Activated CD4-positive, alpha-beta memory T cell treated with anti-CD3 and anti-CD28 coated beads for 36 hours (primary cell): ENCODE data around the gene TIAM1. TPM values are rescaled to one million over a fixed set of nuclear protein-coding genes. Genes with fewer than 3 reads are reported as not detected.
A peak's percentile ranks its signal among the peaks of the same experiment; 100 is the strongest.

Experiments used
- CTCF ChIA-PET: fragments of 350-600 bp; sonication (Branson Sonifier 250); formaldehyde crosslinking; loops from one replicate; lab custom pipeline; 2021; ENCODE audit warnings: antibody characterized with exemption, inconsistent platforms; lab: Charles Lee
- POLR2A ChIA-PET: fragments of 350-600 bp; sonication (Branson Sonifier 250); formaldehyde crosslinking; loops from one replicate; lab custom pipeline; 2021; ENCODE audit warnings: antibody characterized with exemption; lab: Charles Lee
- DNase-seq: peaks from one replicate; pipeline ENCODE4 v3.0.0-alpha.2; 2020
- H3K27ac Mint-ChIP-seq: one replicate; pipeline ENCODE4 v1.8.0; 2021; ENCODE audit warnings: mixed read lengths
- H3K27me3 Mint-ChIP-seq: one replicate; pipeline ENCODE4 v1.8.0; 2021; ENCODE audit warnings: mixed read lengths
- H3K36me3 Mint-ChIP-seq: one replicate; pipeline ENCODE4 v1.8.0; 2021; ENCODE audit warnings: mixed read lengths
- H3K4me1 Mint-ChIP-seq: one replicate; pipeline ENCODE4 v1.8.0; 2021; ENCODE audit warnings: low read depth, mixed read lengths
- H3K4me3 Mint-ChIP-seq: one replicate; pipeline ENCODE4 v1.8.0; 2021; ENCODE audit warnings: mild to moderate bottlenecking, mixed read lengths
- H3K9me3 Mint-ChIP-seq: one replicate; pipeline ENCODE4 v1.8.0; 2021; ENCODE audit warnings: mixed read lengths
- intact Hi-C: fragments of 100-400 bp; cut with micrococcal nuclease; formaldehyde crosslinking; loops from one replicate; pipeline ENCODE4 v1.15.1; 2023
- total RNA-seq, 2 experiments: library from RNA; stranded (reverse); gene quantifications; one replicate each; pipeline ENCODE4 v1.2.3, GENCODE V29; 2021

The TIAM1 gene
- total RNA-seq, 2 experiments from 2014 or later: 74.8 to 74.9 TPM

DNA sequence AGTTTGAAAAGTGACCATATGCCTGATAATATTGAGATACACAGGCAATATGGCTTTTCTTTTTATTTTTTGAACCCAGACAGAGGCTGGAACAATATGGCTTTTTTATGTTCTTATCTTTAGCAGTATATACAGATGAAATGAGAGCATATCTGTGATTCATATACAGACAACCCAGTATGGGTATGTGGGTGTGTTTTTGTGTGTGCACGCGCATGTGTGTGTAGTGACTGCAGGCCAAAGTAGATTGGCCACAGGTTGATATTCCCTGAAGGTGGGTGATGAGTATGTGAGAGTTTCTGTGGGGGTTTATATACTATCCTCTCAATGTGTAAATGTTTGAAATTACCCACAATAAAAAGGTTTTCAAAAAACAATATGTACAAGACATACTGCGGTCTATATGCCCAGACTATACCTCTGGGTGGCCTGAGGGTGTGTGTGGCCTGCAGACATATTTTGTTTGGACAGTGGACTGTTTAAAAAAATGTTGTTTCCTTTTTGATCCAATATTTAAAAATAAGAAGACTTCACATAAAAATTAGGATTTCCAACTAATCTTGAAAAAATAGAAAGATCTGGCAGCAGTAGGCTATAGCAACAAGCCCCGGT, 26.3 kb upstream of the TIAM1 start:
- Mint-ChIP-seq H3K27me3 (no peaks in the 10 kb centered on the region), H3K4me1 (peaks cover 14% of the 10 kb centered on the region), H3K4me3 (no peak overlapping the region), H3K9me3 (no peaks in the 10 kb centered on the region), H3K27ac (no peak overlapping the region), H3K36me3 (no peaks in the 10 kb centered on the region)
- CTCF ChIA-PET: no interaction called here
- no peak for DNase-seq
- POLR2A ChIA-PET: no interaction called here
- intact Hi-C loops: no loop called here

DNA sequence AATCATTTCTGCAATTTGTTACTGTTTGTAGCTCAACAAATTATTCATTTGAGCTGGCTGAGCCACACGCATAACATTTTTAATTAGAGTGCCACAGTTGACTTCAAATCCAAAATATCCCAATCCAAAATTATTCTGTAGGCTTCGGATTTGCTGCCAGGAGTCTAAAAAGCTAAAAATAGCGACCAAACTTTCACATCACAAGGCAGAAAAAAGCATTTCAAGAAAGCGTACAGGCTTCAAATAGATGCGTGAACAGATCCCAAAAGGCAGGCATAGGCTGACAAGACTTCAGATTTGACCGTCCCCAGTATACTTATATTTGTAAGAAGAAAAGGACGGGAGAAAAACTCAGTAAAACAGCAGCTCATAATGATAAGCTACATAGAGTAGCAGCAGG, 24.3 kb upstream of the TIAM1 start:
- CTCF ChIA-PET: interaction anchor here (0.5 to 1.3 kb wide), 2 partner anchors 175 to 212 kb away, joined by 3 read pairs; no protein-coding TSS in a partner anchor
- Mint-ChIP-seq H3K4me1 (peaks cover 32% of the 10 kb centered on the region), H3K27ac (no peak overlapping the region), H3K9me3 (no peaks in the 10 kb centered on the region), H3K27me3 (no peaks in the 10 kb centered on the region), H3K4me3 (no peak overlapping the region), H3K36me3 (no peaks in the 10 kb centered on the region)
- no peak for DNase-seq
- POLR2A ChIA-PET: no interaction called here
- intact Hi-C loops: no loop called here

DNA sequence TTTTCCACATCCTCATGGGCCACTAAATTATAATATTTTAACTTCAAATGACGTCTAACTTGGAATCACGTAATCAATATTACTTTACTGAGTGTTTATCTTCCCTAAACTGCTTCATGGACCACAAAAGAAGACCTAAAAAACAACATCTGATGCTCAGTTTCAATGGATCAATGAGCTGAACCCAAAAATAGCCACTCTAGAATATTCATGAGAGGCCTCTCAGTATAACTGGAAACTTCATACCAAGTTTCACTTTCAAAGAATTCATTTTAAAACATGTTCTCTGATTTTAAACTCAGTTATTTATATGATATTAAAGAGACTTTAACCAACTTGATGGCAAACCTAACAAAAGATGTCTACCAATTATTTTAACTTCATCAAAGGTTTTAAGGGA, 23.7 kb upstream of the TIAM1 start:
- H3K27me3 Mint-ChIP-seq: no peaks in the 10 kb centered on the region
- peaks cover 38% of the 10 kb centered on the region for H3K4me1 Mint-ChIP-seq
- intact Hi-C loops: no loop called here
- no peak for DNase-seq
- CTCF ChIA-PET: interaction anchor here (0.5 kb wide), 1 partner anchor 174 kb away, joined by 3 read pairs; no protein-coding TSS in a partner anchor
- no peak overlapping the region for H3K27ac Mint-ChIP-seq
- H3K4me3 Mint-ChIP-seq: no peak overlapping the region
- no peaks in the 10 kb centered on the region for H3K9me3 Mint-ChIP-seq
- POLR2A ChIA-PET: no interaction called here
- no peaks in the 10 kb centered on the region for H3K36me3 Mint-ChIP-seq

DNA sequence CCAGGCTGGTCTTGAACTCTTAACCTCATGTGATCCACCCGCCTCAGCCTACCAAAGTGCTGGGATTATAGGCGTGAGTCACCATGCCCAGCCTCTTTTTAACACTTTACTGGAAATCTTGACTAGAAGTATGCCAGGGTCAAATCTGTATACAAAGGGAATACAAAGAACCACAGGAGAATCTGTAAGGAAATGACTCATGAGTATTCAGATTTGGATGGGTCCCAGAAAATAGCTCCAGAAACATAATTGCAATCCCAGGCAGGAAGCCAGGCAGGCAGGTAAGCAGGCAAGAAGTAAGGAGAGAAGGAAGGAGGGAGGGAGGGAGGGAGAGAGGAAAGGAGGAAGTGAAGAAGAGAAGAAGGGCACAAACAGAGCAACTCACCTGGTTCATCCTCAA, 22.8 kb upstream of the TIAM1 start:
- intact Hi-C loops: no loop called here
- ChIA-PET CTCF (no interaction called here), POLR2A (no interaction called here)
- no peaks in the 10 kb centered on the region for H3K36me3 Mint-ChIP-seq
- no peaks in the 10 kb centered on the region for H3K9me3 Mint-ChIP-seq
- H3K27me3 Mint-ChIP-seq: no peaks in the 10 kb centered on the region
- no peak overlapping the region for H3K27ac Mint-ChIP-seq
- no peak overlapping the region for H3K4me3 Mint-ChIP-seq
- H3K4me1 Mint-ChIP-seq: peaks cover 41% of the 10 kb centered on the region
- DNase-seq: no peak

DNA sequence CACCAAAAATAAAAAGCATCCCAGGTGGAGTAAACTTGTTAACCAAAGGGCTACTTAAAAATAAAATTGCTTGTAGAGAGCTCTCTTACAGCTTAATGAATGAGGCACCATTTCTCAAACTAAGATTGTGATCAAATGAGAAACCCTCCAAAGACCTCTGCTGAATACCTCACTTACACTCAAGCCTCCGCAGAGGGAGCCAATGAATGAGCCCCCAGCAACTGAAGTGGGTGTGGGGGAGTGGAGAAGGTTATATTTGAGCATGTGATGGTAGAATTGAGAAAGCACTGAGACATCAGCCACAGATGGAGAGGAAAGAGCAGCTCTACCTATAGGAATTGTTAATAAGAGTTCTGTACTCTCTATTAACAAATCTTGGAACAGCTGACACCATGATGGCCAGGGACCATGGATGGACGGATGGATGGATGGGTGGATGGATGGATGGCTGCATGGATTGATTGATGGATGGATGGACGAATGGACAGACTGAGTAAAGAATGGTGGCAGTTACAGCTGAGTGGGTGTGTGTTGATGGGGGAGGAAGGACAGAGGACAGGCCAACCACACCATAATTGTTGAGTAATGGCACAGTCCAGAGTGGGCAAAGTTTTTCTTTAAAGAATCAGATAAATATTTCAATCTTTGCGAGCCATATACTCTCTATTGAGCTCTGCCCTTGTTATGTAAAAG, 20.3 kb upstream of the TIAM1 start:
- H3K4me1 Mint-ChIP-seq: peaks cover 46% of the 10 kb centered on the region
- intact Hi-C loops: loop anchor here (1.0 kb wide), 1 partner anchor 10 kb away; no protein-coding TSS in a partner anchor
- no peak overlapping the region for H3K27ac Mint-ChIP-seq
- H3K36me3 Mint-ChIP-seq: peaks cover 3% of the 10 kb centered on the region
- ChIA-PET POLR2A (interaction anchor here (1.4 kb wide), 1 partner anchor 10 kb away, joined by 5 read pairs; no protein-coding TSS in a partner anchor), CTCF (no interaction called here)
- H3K27me3 Mint-ChIP-seq: no peaks in the 10 kb centered on the region
- H3K4me3 Mint-ChIP-seq: no peak overlapping the region
- H3K9me3 Mint-ChIP-seq: peaks cover 11% of the 10 kb centered on the region
- DNase-seq: no peak

DNA sequence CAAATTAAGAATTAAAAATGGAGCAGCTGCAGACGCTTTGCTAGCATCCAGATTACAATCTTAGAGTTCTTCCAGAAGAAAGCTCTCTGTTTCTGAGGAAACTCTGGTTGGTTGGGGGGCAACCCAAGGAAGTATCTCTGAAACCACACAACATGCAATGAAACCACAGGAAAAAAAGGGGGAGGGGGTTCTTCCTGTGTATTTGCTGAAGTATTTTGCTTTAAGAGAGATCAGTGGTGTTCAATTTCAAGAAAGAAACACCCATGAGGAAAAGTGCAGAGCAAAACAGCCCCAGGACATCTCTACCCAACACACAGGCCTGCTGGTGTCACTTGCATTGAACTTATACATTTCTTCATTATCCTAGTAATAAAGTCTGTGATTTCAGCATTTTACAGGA, 19.7 kb upstream of the TIAM1 start:
- no peak for DNase-seq
- Mint-ChIP-seq H3K4me3 (no peak overlapping the region), H3K27ac (no peak overlapping the region), H3K4me1 (peaks cover 46% of the 10 kb centered on the region), H3K9me3 (peaks cover 13% of the 10 kb centered on the region), H3K36me3 (peaks cover 3% of the 10 kb centered on the region), H3K27me3 (no peaks in the 10 kb centered on the region)
- POLR2A ChIA-PET: interaction anchor here (1.4 kb wide), 1 partner anchor 9 kb away, joined by 5 read pairs; no protein-coding TSS in a partner anchor
- intact Hi-C loops: loop anchor here (1.0 kb wide), 1 partner anchor 9 kb away; no protein-coding TSS in a partner anchor
- CTCF ChIA-PET: no interaction called here

DNA sequence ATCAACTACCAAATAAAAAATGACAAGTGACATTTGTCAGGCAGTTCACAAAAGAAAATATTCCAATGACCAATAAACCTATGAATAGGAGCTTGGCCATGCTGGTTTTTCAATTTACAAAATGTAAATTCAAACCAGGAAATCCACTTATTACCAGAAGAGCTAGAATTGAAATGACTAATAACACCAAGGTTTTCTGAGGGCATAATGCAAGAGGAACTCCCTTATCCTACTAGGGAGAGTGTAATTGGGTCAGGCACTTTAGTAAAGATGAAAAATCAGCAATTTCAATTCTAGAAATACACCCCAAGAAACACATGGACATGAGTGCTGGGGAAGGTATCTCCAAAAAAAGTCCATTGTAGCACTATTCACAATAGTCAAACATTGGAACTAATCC, 16.7 kb upstream of the TIAM1 start:
- POLR2A ChIA-PET: no interaction called here
- intact Hi-C loops: no loop called here
- no peak for DNase-seq
- peaks cover 13% of the 10 kb centered on the region for H3K9me3 Mint-ChIP-seq
- peaks cover 3% of the 10 kb centered on the region for H3K36me3 Mint-ChIP-seq
- CTCF ChIA-PET: interaction anchor here (0.7 kb wide), 1 partner anchor 97 kb away, joined by 3 read pairs; no protein-coding TSS in a partner anchor
- H3K27me3 Mint-ChIP-seq: no peaks in the 10 kb centered on the region
- H3K27ac Mint-ChIP-seq: no peak overlapping the region
- peaks cover 44% of the 10 kb centered on the region for H3K4me1 Mint-ChIP-seq
- H3K4me3 Mint-ChIP-seq: no peak overlapping the region

DNA sequence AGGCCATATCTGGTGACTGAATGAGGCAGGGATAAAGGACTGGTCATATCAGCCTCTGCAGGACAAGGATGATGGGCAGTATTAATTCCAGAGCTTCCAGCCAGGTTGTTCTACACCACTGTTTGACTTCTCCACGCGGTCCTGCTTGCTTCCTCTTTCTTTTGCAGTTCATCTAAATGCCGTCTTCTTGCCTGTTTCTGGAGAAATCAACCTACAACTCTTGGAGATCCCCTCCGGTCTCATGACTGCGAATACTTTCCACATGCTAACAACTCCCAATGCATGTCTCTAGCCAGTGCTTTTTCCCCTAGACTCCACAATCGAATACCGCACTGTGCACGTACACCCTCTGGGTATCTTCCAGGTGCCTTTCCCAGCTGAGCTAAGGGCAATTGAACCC, 14.1 kb upstream of the TIAM1 start:
- H3K4me1 Mint-ChIP-seq: peaks cover 43% of the 10 kb centered on the region
- H3K27me3 Mint-ChIP-seq: no peaks in the 10 kb centered on the region
- no peak for DNase-seq
- H3K36me3 Mint-ChIP-seq: peaks cover 6% of the 10 kb centered on the region
- intact Hi-C loops: no loop called here
- no peak overlapping the region for H3K27ac Mint-ChIP-seq
- H3K9me3 Mint-ChIP-seq: peaks cover 13% of the 10 kb centered on the region
- ChIA-PET CTCF (no interaction called here), POLR2A (interaction anchor here (0.6 kb wide), 1 partner anchor 1848 kb away, joined by 3 read pairs; no protein-coding TSS in a partner anchor)
- H3K4me3 Mint-ChIP-seq: no peak overlapping the region

DNA sequence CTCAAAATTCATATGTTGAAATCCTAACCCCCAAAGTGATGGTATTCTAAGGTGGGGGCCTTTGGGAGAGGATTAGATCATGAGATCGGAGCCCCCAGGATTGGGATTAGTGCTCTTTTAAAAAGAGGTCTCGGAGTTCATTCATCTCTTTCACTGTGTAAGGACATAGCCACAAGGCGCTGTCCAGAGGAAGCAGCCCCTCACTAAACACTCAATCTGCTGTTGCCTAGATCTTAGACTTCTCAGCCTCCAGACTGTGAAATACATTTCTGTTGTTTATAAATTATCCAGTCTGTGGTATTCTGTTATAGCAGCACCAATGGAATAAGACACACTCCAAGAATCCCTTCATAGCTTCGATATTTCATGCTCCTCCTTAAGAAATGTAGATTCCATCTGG, 12.4 kb upstream of the TIAM1 start:
- CTCF ChIA-PET: no interaction called here
- H3K9me3 Mint-ChIP-seq: peaks cover 13% of the 10 kb centered on the region
- no peak overlapping the region for H3K27ac Mint-ChIP-seq
- peaks cover 6% of the 10 kb centered on the region for H3K36me3 Mint-ChIP-seq
- no peak for DNase-seq
- intact Hi-C loops: no loop called here
- H3K27me3 Mint-ChIP-seq: no peaks in the 10 kb centered on the region
- H3K4me1 Mint-ChIP-seq: peaks cover 49% of the 10 kb centered on the region
- no peak overlapping the region for H3K4me3 Mint-ChIP-seq
- POLR2A ChIA-PET: no interaction called here

DNA sequence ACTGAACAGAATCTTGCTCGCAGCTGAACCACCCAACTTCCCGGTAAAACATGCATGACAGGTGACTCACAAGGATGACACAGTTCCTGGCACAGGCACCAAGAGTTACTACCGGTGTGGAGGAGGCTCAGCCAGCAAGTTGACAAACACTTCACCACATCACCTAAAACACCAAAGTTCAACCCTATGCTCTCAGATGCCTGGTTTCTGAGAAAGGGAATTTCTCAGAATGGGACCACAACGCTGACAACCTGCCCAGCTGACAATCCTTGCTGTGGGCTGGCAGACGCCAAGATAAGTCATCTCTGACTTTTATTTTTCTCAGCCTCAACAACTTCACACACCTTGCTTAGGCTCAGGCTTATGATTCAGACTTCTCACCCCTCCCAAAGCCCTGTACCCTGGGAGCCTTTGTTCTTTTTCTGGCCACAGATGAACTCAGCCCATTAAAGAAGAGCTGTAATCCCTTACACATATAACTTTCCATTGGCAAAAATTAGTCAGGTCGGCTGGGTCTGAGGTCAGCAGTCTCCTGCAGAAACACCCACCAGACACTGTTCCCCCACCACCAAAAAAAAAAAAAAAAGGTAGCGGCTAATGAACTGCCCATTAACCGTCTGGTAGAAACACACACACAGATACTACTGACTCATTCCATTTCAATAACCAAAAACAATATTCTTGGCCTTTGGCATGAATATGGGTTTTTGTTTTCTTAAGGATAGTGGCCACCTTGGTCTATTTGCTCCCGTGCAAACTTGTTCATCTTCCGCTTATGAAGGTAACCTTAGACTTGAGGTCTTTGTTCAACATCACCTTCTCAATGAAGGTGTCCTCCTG, 10.8 kb upstream of the TIAM1 start:
- intact Hi-C loops: loop anchor here (1.0 to 5.0 kb wide), 15 partner anchors 9 to 637 kb away; partner anchors contain the start of genes KRTAP21-3 and SCAF4
- peak; percentile 90 for DNase-seq
- H3K27ac Mint-ChIP-seq: peak overlapping the region; percentile 91
- peaks cover 9% of the 10 kb centered on the region for H3K36me3 Mint-ChIP-seq
- CTCF ChIA-PET: interaction anchor here (0.9 to 2.5 kb wide), 6 partner anchors 12 to 257 kb away, joined by 3 to 12 read pairs (median 5); no protein-coding TSS in a partner anchor
- peaks cover 49% of the 10 kb centered on the region for H3K4me1 Mint-ChIP-seq
- peaks cover 12% of the 10 kb centered on the region for H3K9me3 Mint-ChIP-seq
- no peaks in the 10 kb centered on the region for H3K27me3 Mint-ChIP-seq
- H3K4me3 Mint-ChIP-seq: peak overlapping the region; percentile 33
- POLR2A ChIA-PET: interaction anchor here (0.6 to 2.9 kb wide), 10 partner anchors 9 to 301 kb away, joined by 4 to 25 read pairs (median 5); partner anchors contain the start of gene TIAM1

DNA sequence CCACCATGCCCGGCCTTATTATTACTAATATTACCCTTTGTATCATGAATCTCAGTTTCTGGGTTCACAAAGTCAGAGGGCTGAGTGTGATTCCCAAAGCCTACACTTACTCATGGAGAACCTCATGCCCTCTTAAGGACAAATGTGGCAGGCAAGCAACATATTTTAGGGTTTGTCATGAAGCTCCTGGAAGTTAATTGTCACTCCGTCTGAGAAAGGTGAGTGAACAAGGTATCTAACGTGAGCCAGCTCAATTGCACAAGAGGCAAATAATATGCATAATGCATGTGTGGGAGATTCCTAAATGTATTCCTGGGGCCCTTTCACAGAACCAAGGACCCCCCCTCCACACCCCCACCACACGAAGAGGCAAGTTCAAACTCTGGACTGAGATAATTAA, 10.1 kb upstream of the TIAM1 start:
- peak overlapping the region; percentile 91 for H3K27ac Mint-ChIP-seq
- H3K36me3 Mint-ChIP-seq: peaks cover 9% of the 10 kb centered on the region
- no peaks in the 10 kb centered on the region for H3K27me3 Mint-ChIP-seq
- ChIA-PET POLR2A (interaction anchor here (0.6 to 2.9 kb wide), 8 partner anchors 10 to 302 kb away, joined by 4 to 25 read pairs (median 8); partner anchors contain the start of gene TIAM1), CTCF (interaction anchor here (0.9 to 2.5 kb wide), 6 partner anchors 11 to 256 kb away, joined by 3 to 12 read pairs (median 5); no protein-coding TSS in a partner anchor)
- DNase-seq: no peak
- peak overlapping the region; percentile 33 for H3K4me3 Mint-ChIP-seq
- H3K4me1 Mint-ChIP-seq: peaks cover 50% of the 10 kb centered on the region
- H3K9me3 Mint-ChIP-seq: peaks cover 9% of the 10 kb centered on the region
- intact Hi-C loops: loop anchor here (1.0 to 5.0 kb wide), 15 partner anchors 10 to 636 kb away; partner anchors contain the start of genes KRTAP21-3 and SCAF4
